PC-9 (cell line): Measurements from ENCODE around the gene RAB1B.

Source experiments
- EZH2 ChIP-seq: fragments of 200-600 bp; sonication (generic); IDR thresholded peaks from 2 replicates; pipeline ENCODE4 v1.8.0; 2017; ENCODE audit warnings: antibody characterized with exemption, low read depth
- TF ChIP-seq, protein P1 (sequence below): fragments of 200-600 bp; sonication (generic); conservative IDR thresholded peaks from 2 replicates; pipeline ENCODE4 v1.6.1; 2017; ENCODE audit warnings: mixed run types, antibody characterized with exemption, mild to moderate bottlenecking, moderate library complexity

DNA sequence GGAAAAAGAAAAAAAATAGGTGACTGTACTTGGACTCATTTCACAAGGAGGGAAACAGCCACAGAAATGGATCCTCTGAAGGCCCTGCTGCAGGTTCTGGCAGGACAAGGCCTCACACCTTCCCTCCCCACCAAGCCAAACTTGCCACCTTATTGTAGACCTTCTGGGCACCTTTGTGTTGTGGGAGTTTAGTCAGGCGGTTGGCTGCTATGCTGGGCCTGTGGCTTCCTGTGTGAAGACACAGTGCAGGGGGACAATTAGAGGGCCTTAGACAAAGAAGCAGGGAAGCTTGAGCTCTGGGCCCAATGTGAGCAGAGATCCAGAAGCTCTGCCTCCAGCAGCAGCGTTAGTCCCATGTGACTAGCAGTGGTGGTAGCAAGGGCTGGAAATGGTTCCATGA, 4.2 kb downstream of the RAB1B start:
- TF ChIP-seq, protein P1, sequence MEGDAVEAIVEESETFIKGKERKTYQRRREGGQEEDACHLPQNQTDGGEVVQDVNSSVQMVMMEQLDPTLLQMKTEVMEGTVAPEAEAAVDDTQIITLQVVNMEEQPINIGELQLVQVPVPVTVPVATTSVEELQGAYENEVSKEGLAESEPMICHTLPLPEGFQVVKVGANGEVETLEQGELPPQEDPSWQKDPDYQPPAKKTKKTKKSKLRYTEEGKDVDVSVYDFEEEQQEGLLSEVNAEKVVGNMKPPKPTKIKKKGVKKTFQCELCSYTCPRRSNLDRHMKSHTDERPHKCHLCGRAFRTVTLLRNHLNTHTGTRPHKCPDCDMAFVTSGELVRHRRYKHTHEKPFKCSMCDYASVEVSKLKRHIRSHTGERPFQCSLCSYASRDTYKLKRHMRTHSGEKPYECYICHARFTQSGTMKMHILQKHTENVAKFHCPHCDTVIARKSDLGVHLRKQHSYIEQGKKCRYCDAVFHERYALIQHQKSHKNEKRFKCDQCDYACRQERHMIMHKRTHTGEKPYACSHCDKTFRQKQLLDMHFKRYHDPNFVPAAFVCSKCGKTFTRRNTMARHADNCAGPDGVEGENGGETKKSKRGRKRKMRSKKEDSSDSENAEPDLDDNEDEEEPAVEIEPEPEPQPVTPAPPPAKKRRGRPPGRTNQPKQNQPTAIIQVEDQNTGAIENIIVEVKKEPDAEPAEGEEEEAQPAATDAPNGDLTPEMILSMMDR: no peak
- no peak for TF ChIP-seq EZH2
